AG09309 (cell line): Measurements from ENCODE around the gene CFAP97.
A peak's percentile ranks its signal among the peaks of the same experiment; 100 is the strongest.

Experiments
- DNase-seq: peaks from one replicate; pipeline ENCODE4 v3.0.0-alpha.2; 2010; ENCODE audit warnings: low read depth
- H3K4me3 ChIP-seq: 2 replicates; pipeline ENCODE4 v1.5.1; 2011; ENCODE audit warnings: mild to moderate bottlenecking, low read depth, low read length, moderate library complexity; ENCODE audit not compliant: control insufficient read depth
- TF ChIP-seq, protein P1 (sequence below): IDR thresholded peaks from 2 replicates; pipeline ENCODE4 v1.5.1; 2011; ENCODE audit warnings: mild to moderate bottlenecking, low read depth, low read length, inconsistent platforms; ENCODE audit not compliant: insufficient read depth, control insufficient read depth; ENCODE audit errors: missing control alignments

CFAP97 gene

DNA sequence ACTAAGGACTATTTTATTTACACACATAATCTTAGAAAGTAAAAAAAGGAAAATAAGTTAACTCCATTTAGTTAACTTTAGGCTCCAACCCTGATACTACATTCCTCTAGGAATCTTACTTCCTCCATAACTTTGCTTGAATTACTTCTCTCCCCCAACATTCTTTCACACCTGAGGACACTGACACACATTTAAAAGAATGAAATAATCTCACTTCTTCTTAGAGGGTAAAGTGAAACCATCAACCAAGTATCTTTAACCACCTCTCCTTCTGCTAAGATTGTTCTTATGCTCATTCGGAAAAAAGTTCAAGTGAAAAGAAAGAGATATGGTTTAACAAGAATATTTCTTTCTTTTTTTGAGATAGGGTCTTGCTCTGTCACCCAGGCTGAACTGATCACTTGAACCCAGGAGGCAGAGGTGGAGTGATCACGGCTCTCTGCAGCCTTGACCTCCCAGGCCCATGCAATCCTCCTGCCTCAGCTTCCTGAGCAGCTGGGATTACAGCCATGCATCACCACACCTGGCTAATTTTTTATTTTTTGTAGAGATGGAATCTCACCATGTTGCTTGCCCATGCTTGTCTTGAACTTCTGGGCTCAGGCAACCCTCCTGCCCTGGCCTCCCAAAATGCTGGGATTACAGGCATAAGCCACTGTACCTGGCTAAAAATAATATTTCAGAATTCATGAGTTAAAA lies 32.3 kb downstream of the CFAP97 start:
- no peak overlapping the region for H3K4me3 ChIP-seq
- no peak for DNase-seq
- TF ChIP-seq, protein P1, sequence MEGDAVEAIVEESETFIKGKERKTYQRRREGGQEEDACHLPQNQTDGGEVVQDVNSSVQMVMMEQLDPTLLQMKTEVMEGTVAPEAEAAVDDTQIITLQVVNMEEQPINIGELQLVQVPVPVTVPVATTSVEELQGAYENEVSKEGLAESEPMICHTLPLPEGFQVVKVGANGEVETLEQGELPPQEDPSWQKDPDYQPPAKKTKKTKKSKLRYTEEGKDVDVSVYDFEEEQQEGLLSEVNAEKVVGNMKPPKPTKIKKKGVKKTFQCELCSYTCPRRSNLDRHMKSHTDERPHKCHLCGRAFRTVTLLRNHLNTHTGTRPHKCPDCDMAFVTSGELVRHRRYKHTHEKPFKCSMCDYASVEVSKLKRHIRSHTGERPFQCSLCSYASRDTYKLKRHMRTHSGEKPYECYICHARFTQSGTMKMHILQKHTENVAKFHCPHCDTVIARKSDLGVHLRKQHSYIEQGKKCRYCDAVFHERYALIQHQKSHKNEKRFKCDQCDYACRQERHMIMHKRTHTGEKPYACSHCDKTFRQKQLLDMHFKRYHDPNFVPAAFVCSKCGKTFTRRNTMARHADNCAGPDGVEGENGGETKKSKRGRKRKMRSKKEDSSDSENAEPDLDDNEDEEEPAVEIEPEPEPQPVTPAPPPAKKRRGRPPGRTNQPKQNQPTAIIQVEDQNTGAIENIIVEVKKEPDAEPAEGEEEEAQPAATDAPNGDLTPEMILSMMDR, result no peak

DNA sequence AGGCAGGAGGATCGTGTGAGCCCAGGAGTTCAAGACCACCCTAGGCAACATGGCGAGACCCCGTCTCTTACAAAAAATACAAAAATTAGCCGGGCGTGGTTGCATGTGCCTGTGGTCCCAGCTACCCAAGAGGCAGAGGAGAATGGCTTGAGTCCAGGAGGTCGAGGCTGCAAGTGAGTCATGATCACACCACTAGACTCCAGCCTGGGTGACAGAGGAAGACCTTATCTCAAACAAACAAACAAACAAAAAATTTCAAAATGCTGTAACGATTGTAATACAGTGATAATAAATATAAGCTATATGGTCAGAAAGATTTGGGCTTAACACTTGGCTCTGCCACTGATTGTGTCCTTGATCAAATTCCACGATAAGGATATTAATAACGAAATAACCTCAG lies 36.6 kb downstream of the CFAP97 start:
- H3K4me3 ChIP-seq, result no peak overlapping the region
- DNase-seq, result no peak
- TF ChIP-seq, protein P1, result no peak

DNA sequence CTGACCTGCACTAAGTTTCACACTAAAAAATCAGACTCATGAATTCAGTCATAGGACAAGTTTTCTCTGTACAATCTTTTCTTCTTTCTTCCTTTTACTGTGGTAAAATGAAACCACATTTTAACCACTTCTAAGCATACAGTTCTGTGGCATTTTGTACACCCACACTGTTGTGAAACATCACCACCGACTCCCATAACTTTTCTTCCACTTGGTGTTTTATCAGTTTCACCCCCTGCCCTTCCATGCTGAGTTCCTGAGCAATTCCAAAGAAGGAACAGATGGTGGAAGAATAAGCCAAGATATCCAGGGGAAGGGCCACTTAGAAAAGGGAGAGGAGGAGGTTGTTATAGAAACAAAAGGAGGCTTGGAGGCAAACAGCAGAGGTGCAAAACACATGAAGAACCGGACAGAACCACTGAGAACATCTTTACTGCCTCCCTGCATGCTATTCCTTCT lies 38.2 kb downstream of the CFAP97 start:
- TF ChIP-seq, protein P1, result peak; percentile 8
- H3K4me3 ChIP-seq, result no peak overlapping the region
- peak; percentile 79 for DNase-seq

DNA sequence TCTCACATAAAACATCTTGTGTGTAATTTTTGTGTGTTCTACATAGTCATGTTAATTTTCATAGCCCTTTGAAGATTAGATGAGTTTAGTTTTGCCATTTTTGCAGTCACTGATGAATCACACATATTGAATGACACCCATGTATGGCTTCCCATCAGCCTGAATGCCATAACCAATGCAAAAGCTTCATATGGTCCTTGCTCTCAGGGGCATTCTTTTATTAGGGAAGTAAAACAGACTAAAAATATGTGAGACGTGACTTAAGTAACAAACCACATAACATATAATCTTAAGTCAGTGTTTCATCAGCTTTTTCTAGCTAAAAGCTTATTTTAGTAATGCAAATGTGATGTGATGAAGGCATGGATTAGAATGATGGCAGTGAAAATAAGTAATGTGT lies 52.5 kb downstream of the CFAP97 start:
- no peak for DNase-seq
- TF ChIP-seq, protein P1, result no peak
- H3K4me3 ChIP-seq, result no peak overlapping the region

DNA sequence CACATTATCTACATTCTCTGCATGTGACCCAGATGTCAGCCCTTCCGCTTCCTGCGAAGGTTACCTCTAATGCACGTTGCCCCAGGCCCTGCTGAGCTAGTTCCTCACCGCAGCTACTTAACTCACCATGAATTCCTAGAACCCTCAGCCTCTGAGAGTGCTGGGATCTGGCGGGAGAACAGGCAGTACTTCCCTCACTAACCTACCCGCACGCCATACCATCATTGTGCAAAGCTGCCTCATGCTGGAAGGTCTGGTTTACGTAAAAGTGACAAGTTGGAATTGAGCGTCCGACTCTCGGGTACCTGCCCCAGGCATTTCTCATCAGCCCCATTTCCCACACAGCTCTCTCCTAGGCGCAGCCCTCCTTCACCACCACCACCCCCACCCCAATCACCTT lies 54.4 kb downstream of the CFAP97 start:
- TF ChIP-seq, protein P1, result no peak
- DNase-seq, result no peak

DNA sequence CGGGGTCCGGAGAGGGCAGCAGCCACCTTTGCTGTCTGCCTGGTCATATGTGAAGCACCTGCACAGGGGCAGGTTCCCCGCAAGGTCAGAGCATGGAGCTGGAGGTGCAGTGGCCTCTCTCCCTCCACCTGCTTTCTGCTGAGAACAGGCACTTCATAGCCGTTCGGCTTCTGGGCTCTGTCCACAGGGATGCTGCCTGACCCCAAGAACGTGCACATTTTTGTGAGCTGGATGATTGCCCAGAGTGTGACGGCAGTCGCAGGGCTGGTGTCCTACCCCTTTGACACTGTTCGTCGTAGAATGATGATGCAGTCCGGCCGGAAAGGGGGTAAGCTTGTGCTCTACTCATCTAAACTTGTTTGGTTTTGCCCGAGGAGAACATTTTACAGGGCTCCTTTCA lies 58.2 kb downstream of the CFAP97 start:
- DNase-seq, result no peak
- TF ChIP-seq, protein P1, result no peak
- H3K4me3 ChIP-seq, result no peak overlapping the region

More for the DNA sequence above, 54.4 kb downstream of the CFAP97 start:
- no peak overlapping the region for H3K4me3 ChIP-seq
